Large intestine (tissue), 3 donors: ENCODE results near the gene MMP28. TPM values are rescaled to one million over a fixed set of nuclear protein-coding genes. Genes with fewer than 3 reads are reported as not detected.
A peak's percentile ranks its signal among the peaks of the same experiment; 100 is the strongest.

ENCODE experiments used
- DNase-seq, 2 donors: peaks; one replicate each; pipeline versions ENCODE4 v3.0.0 to v3.0.0-alpha.2; 2013
- H3K27ac ChIP-seq: one replicate; pipeline ENCODE4 v1.5.1; 2013; ENCODE audit warnings: low read length
- H3K27me3 ChIP-seq: 2 replicates; pipeline ENCODE4 v1.6.1; 2013; ENCODE audit warnings: low read length; ENCODE audit not compliant: control insufficient read depth, insufficient read depth
- H3K36me3 ChIP-seq: 2 replicates; pipeline ENCODE4 v1.6.1; 2013; ENCODE audit warnings: low read length; ENCODE audit not compliant: control insufficient read depth, insufficient read depth
- H3K4me1 ChIP-seq: one replicate; pipeline ENCODE4 v1.6.1; 2013; ENCODE audit warnings: low read length; ENCODE audit not compliant: control insufficient read depth, insufficient read depth
- H3K4me3 ChIP-seq: one replicate; pipeline ENCODE4 v1.5.1; 2013; ENCODE audit warnings: low read length
- H3K9me3 ChIP-seq: one replicate; pipeline ENCODE4 v1.6.1; 2013; ENCODE audit warnings: mild to moderate bottlenecking, low read depth, low read length, moderate library complexity; ENCODE audit not compliant: control insufficient read depth
- WGBS: methylation state at CpG from one replicate; pipeline ENCODE4 v1.1.5; 2013; ENCODE audit warnings: low lambda C conversion rate; ENCODE audit not compliant: insufficient coverage; 5-methylcytosine and 5-hydroxymethylcytosine counted together
- polyA plus RNA-seq: library from polyadenylated mRNA; unstranded; fragments of 120-200 nt; gene quantifications from one replicate; pipeline ENCODE4 v1.2.1, GENCODE V29; 2013

MMP28 gene
- polyA plus RNA-seq, 1 donor, result 7.5 TPM

GRCh38 chr17:35801583-35802224 is 6.3 kb upstream of the MMP28 start:
- peaks cover 15% of the 10 kb centered on the region for H3K27me3 ChIP-seq
- no peak overlapping the region for H3K4me3 ChIP-seq

GRCh38 chr17:35799942-35800341 is 4.5 kb upstream of the MMP28 start:
- H3K27ac ChIP-seq, result no peak overlapping the region
- peak in 1 of 2 donors; percentile 34 for DNase-seq
- H3K4me1 ChIP-seq, result peaks cover 6% of the 10 kb centered on the region
- H3K4me3 ChIP-seq, result no peak overlapping the region
- H3K27me3 ChIP-seq, result peaks cover 25% of the 10 kb centered on the region
- H3K36me3 ChIP-seq, result no peaks in the 10 kb centered on the region
- no peaks in the 10 kb centered on the region for H3K9me3 ChIP-seq

More at GRCh38 chr17:35801583-35802224, 6.3 kb upstream of the MMP28 start:
- Histone ChIP-seq H3K4me1 (no peaks in the 10 kb centered on the region), H3K36me3 (no peaks in the 10 kb centered on the region), H3K27ac (peak overlapping the region; percentile 39), H3K9me3 (no peaks in the 10 kb centered on the region)
- peak in 1 of 2 donors; percentile 35 for DNase-seq
- WGBS, result 17% methylated on average over 1 of the region's 9 CpGs

GRCh38 chr17:35797918-35798317 is 2.5 kb upstream of the MMP28 start:
- WGBS, result 70% methylated on average over 2 of the region's 5 CpGs
- H3K27me3 ChIP-seq, result peaks cover 45% of the 10 kb centered on the region
- no peaks in the 10 kb centered on the region for H3K9me3 ChIP-seq
- H3K36me3 ChIP-seq, result no peaks in the 10 kb centered on the region
- H3K4me3 ChIP-seq, result no peak overlapping the region
- no peak for DNase-seq
- H3K27ac ChIP-seq, result no peak overlapping the region
- H3K4me1 ChIP-seq, result peaks cover 11% of the 10 kb centered on the region

GRCh38 chr17:35797370-35797769 is 1.9 kb upstream of the MMP28 start:
- Histone ChIP-seq H3K4me3 (no peak overlapping the region), H3K9me3 (no peaks in the 10 kb centered on the region), H3K27ac (no peak overlapping the region), H3K27me3 (peaks cover 47% of the 10 kb centered on the region), H3K4me1 (peaks cover 11% of the 10 kb centered on the region), H3K36me3 (no peaks in the 10 kb centered on the region)
- DNase-seq, result no peak
- no CpG with 5 or more reads among the region's 4 CpGs for whole genome bisulfite sequencing

GRCh38 chr17:35796942-35797341 is 1.5 kb upstream of the MMP28 start:
- Histone ChIP-seq H3K27me3 (peaks cover 51% of the 10 kb centered on the region), H3K36me3 (no peaks in the 10 kb centered on the region), H3K27ac (no peak overlapping the region), H3K4me3 (no peak overlapping the region), H3K4me1 (peaks cover 11% of the 10 kb centered on the region), H3K9me3 (no peaks in the 10 kb centered on the region)
- DNase-seq, result no peak
- no CpG with 5 or more reads among the region's 1 CpG for WGBS

GRCh38 chr17:35795871-35796265 is 427 bp upstream of the MMP28 start:
- DNase-seq, result no peak
- H3K4me3 ChIP-seq, result peak overlapping the region; percentile 38
- no peaks in the 10 kb centered on the region for H3K36me3 ChIP-seq
- no CpG with 5 or more reads among the region's 8 CpGs for WGBS
- H3K4me1 ChIP-seq, result peaks cover 11% of the 10 kb centered on the region
- H3K9me3 ChIP-seq, result no peaks in the 10 kb centered on the region
- H3K27me3 ChIP-seq, result peaks cover 51% of the 10 kb centered on the region
- H3K27ac ChIP-seq, result no peak overlapping the region

GRCh38 chr17:35793257-35793656 is 2.2 kb downstream of the MMP28 start:
- Histone ChIP-seq H3K4me3 (no peak overlapping the region), H3K27me3 (peaks cover 51% of the 10 kb centered on the region), H3K27ac (no peak overlapping the region), H3K9me3 (no peaks in the 10 kb centered on the region), H3K4me1 (peaks cover 11% of the 10 kb centered on the region), H3K36me3 (no peaks in the 10 kb centered on the region)
- DNase-seq, result no peak
- WGBS, result no CpG with 5 or more reads among the region's 3 CpGs

- H3K4me1 ChIP-seq, result peaks cover 15% of the 10 kb centered on the region
- H3K27ac ChIP-seq, result no peak overlapping the region
- no peaks in the 10 kb centered on the region for H3K9me3 ChIP-seq
- no CpG with 5 or more reads among the region's 9 CpGs for WGBS
- no peak for DNase-seq
- H3K4me3 ChIP-seq, result no peak overlapping the region
- no peaks in the 10 kb centered on the region for H3K36me3 ChIP-seq
- peaks cover 37% of the 10 kb centered on the region for H3K27me3 ChIP-seq
These were observed 3.6 kb downstream of the MMP28 start for GRCh38 chr17:35791681-35792350.

- H3K27me3 ChIP-seq, result peaks cover 31% of the 10 kb centered on the region
- DNase-seq, result peak in 1 of 2 donors; percentile 52
- no peak overlapping the region for H3K27ac ChIP-seq
- peaks cover 15% of the 10 kb centered on the region for H3K4me1 ChIP-seq
- WGBS, result no CpG with 5 or more reads among the region's 3 CpGs
- no peaks in the 10 kb centered on the region for H3K9me3 ChIP-seq
- no peak overlapping the region for H3K4me3 ChIP-seq
- H3K36me3 ChIP-seq, result no peaks in the 10 kb centered on the region
These were observed 4.6 kb downstream of the MMP28 start for GRCh38 chr17:35790841-35791240.

- H3K27me3 ChIP-seq, result peaks cover 13% of the 10 kb centered on the region
- peaks cover 18% of the 10 kb centered on the region for H3K4me1 ChIP-seq
- DNase-seq, result peak in 1 of 2 donors; percentile 41
- H3K4me3 ChIP-seq, result no peak overlapping the region
- WGBS, result no CpG with 5 or more reads among the region's 2 CpGs
- no peaks in the 10 kb centered on the region for H3K9me3 ChIP-seq
- H3K27ac ChIP-seq, result no peak overlapping the region
- no peaks in the 10 kb centered on the region for H3K36me3 ChIP-seq
These were observed 6.7 kb downstream of the MMP28 start for GRCh38 chr17:35788477-35789368.
